Measurements from ENCODE around the gene SP140L.
"Not testable (repeated sequence)": the region's sequence is repeated elsewhere in the genome, so short reads cannot be mapped to it uniquely, and the experiment has no call there.

SP140L gene

GRCh38 chr2:230324503-230324902 lies 2.5 kb upstream of the SP140L start:
- no peak for DNase-seq

GRCh38 chr2:230325316-230326243 lies 1.4 kb upstream of the SP140L start:
- DNase-seq = no peak

- DNase-seq = no peak
Measured at GRCh38 chr2:230327418-230328154, 593 bp downstream of the SP140L start.

GRCh38 chr2:230328155-230328458 lies 1.1 kb downstream of the SP140L start:
- no peak for DNase-seq

- DNase-seq = no peak
Measured at GRCh38 chr2:230329946-230330605, 3.1 kb downstream of the SP140L start.

- no peak for DNase-seq
Measured at GRCh38 chr2:230330725-230331124, 3.7 kb downstream of the SP140L start.

- DNase-seq = no peak
Measured at GRCh38 chr2:230335461-230335863, 8.5 kb downstream of the SP140L start.

GRCh38 chr2:230335864-230336506 lies 9.0 kb downstream of the SP140L start:
- DNase-seq = no peak

GRCh38 chr2:230341936-230342528 lies 15.0 kb downstream of the SP140L start:
- not testable (repeated sequence) for DNase-seq

- DNase-seq = not testable (repeated sequence)
Measured at GRCh38 chr2:230343041-230343624, 16.1 kb downstream of the SP140L start.

GRCh38 chr2:230343747-230344146 lies 16.8 kb downstream of the SP140L start:
- no peak for DNase-seq

GRCh38 chr2:230346465-230346864 lies 19.5 kb downstream of the SP140L start:
- DNase-seq = no peak

- no peak for DNase-seq
Measured at GRCh38 chr2:230346921-230347533, 20.0 kb downstream of the SP140L start.

GRCh38 chr2:230347659-230348305 lies 20.8 kb downstream of the SP140L start:
- no peak for DNase-seq

- DNase-seq = no peak
Measured at GRCh38 chr2:230348787-230349186, 21.8 kb downstream of the SP140L start.

GRCh38 chr2:230356084-230356483 lies 29.1 kb downstream of the SP140L start:
- no peak for DNase-seq

- DNase-seq = no peak
Measured at GRCh38 chr2:230358305-230358704, 31.3 kb downstream of the SP140L start.

GRCh38 chr2:230360028-230360427 lies 33.0 kb downstream of the SP140L start:
- DNase-seq = no peak

GRCh38 chr2:230362030-230362691 lies 35.2 kb downstream of the SP140L start:
- DNase-seq = no peak

GRCh38 chr2:230382108-230382507 lies 55.1 kb downstream of the SP140L start:
- no peak for DNase-seq

- no peak for DNase-seq
Measured at GRCh38 chr2:230383453-230383852, 56.5 kb downstream of the SP140L start.
